ENCODE measurements around the gene CCNE1. TPM values are rescaled to one million over a fixed set of nuclear protein-coding genes. Genes with fewer than 3 reads are reported as not detected.

The CCNE1 gene
- total RNA-seq, 2 donors from 2014 or later = 1.6 to 8.0 TPM

DNA sequence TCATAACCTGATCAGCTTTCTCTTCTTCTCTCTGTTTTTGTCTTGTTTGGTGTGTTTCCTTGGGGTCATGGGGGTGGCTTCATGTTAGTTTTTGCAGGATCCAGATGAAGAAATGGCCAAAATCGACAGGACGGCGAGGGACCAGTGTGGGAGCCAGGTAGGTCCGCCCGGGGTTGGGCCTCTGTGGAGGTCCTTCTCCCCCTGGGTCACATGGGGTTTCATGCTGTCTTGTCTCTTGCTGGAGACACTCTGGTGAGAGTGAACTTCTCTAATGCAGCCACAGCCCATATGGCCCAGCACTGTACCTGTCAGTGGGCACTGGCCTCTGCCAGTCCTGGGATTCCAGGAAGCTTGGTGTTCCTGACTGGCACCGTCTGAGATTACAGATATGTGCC, 1.1 kb downstream of the CCNE1 start:
- 81% methylated on average over 6 of the region's 6 CpGs for WGBS
- H3K4me1 ChIP-seq (replicated peaks) = no peaks in the 10 kb centered on the region
- H3K27ac ChIP-seq = no peak overlapping the region
- intact Hi-C loops (cut with DNase I) = loop anchor here (2.0 kb wide), 1 partner anchor 32 kb away; no protein-coding TSS in a partner anchor
- H3K9me3 ChIP-seq = no peaks in the 10 kb centered on the region
- TF ChIP-seq POLR2A (IDR thresholded peaks at IDR 0.05) = no peak
- TF ChIP-seq, protein P1, sequence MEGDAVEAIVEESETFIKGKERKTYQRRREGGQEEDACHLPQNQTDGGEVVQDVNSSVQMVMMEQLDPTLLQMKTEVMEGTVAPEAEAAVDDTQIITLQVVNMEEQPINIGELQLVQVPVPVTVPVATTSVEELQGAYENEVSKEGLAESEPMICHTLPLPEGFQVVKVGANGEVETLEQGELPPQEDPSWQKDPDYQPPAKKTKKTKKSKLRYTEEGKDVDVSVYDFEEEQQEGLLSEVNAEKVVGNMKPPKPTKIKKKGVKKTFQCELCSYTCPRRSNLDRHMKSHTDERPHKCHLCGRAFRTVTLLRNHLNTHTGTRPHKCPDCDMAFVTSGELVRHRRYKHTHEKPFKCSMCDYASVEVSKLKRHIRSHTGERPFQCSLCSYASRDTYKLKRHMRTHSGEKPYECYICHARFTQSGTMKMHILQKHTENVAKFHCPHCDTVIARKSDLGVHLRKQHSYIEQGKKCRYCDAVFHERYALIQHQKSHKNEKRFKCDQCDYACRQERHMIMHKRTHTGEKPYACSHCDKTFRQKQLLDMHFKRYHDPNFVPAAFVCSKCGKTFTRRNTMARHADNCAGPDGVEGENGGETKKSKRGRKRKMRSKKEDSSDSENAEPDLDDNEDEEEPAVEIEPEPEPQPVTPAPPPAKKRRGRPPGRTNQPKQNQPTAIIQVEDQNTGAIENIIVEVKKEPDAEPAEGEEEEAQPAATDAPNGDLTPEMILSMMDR (IDR thresholded peaks at IDR 0.05) = no peak
- no peak for TF ChIP-seq POLR2AphosphoS5 (IDR thresholded peaks at IDR 0.05)
- H3K4me3 ChIP-seq = peak overlapping the region in 1 of 2 donors; percentile 49
- no peaks in the 10 kb centered on the region for H3K27me3 ChIP-seq (replicated peaks; ENCODE audit: insufficient read depth)
- DNase-seq (ENCODE audit: low spot score) = no peak
- H3K36me3 ChIP-seq = no peaks in the 10 kb centered on the region

DNA sequence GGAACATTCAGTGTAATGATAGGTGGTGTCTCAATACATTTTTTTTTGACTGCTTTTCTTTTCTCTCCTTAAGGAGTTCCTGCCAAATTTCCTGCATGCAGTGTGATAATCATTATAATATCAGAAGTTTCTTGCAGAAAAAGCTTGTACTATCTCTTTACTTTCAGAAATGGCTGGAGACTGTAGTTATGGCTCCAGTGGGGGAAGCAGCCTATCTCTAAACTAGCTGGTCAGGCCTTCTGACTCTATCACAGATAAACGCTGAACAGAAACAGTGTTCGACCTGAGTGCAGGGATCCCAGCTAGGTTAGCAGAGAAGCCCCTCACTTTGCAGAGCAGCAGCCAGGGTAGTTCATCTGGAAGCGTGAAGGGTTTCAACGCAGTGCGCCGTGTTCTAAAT, 1.9 kb downstream of the CCNE1 start:
- Histone ChIP-seq H3K4me1 (replicated peaks) (no peaks in the 10 kb centered on the region), H3K27me3 (replicated peaks; ENCODE audit: insufficient read depth) (no peaks in the 10 kb centered on the region), H3K9me3 (no peaks in the 10 kb centered on the region), H3K27ac (no peak overlapping the region), H3K4me3 (no peak overlapping the region), H3K36me3 (no peaks in the 10 kb centered on the region)
- no peak for DNase-seq (ENCODE audit: low spot score)
- 93% methylated on average over 6 of the region's 6 CpGs for WGBS
- intact Hi-C loops (cut with DNase I) = loop anchor here (2.0 kb wide), 1 partner anchor 31 kb away; no protein-coding TSS in a partner anchor
- TF ChIP-seq POLR2AphosphoS5 (IDR thresholded peaks at IDR 0.05) = no peak
- TF ChIP-seq, protein P1 (IDR thresholded peaks at IDR 0.05) = no peak

GRCh38 chr19:29815231-29815630, 3.4 kb downstream of the CCNE1 start:
- no peaks in the 10 kb centered on the region for H3K27me3 ChIP-seq (replicated peaks; ENCODE audit: insufficient read depth)
- intact Hi-C loops (cut with DNase I) = no loop called here

DNA sequence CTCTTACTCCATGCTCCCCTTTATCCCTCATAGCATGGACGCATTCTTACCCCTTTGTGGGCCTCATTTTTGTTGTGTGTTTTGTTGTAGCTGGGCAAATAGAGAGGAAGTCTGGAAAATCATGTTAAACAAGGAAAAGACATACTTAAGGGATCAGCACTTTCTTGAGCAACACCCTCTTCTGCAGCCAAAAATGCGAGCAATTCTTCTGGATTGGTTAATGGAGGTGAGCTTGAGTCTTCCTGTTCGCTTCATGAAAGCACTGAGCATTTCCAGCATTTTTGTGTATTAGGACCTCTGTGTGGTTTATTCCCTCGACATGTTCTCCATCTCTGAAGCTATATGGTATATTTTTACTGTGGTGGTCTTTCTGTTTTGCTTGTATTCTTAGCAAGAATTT, 5.5 kb downstream of the CCNE1 start:
- Histone ChIP-seq H3K9me3 (no peaks in the 10 kb centered on the region), H3K27ac (no peak overlapping the region), H3K36me3 (no peaks in the 10 kb centered on the region), H3K27me3 (replicated peaks; ENCODE audit: insufficient read depth) (no peaks in the 10 kb centered on the region), H3K4me1 (replicated peaks) (no peaks in the 10 kb centered on the region), H3K4me3 (no peak overlapping the region)
- 83% methylated on average over 4 of the region's 4 CpGs for WGBS
- no peak for TF ChIP-seq POLR2AphosphoS5 (IDR thresholded peaks at IDR 0.05)
- TF ChIP-seq POLR2A (IDR thresholded peaks at IDR 0.05) = no peak
- TF ChIP-seq, protein P1 (IDR thresholded peaks at IDR 0.05) = no peak
- DNase-seq (ENCODE audit: low spot score) = no peak
- intact Hi-C loops (cut with DNase I) = no loop called here

More at GRCh38 chr19:29815231-29815630, 3.4 kb downstream of the CCNE1 start:
- WGBS = 85% methylated on average over 7 of the region's 7 CpGs
- TF ChIP-seq, protein P1 (IDR thresholded peaks at IDR 0.05) = no peak
- TF ChIP-seq POLR2A (IDR thresholded peaks at IDR 0.05) (no peak), POLR2AphosphoS5 (IDR thresholded peaks at IDR 0.05) (no peak)
- Histone ChIP-seq H3K4me3 (no peak overlapping the region), H3K9me3 (no peaks in the 10 kb centered on the region), H3K27ac (no peak overlapping the region), H3K4me1 (replicated peaks) (no peaks in the 10 kb centered on the region), H3K36me3 (no peaks in the 10 kb centered on the region)
- DNase-seq (ENCODE audit: low spot score) = no peak

GRCh38 chr19:29819300-29819699, 7.5 kb downstream of the CCNE1 start:
- no peaks in the 10 kb centered on the region for H3K36me3 ChIP-seq
- no peaks in the 10 kb centered on the region for H3K9me3 ChIP-seq
- WGBS = 94% methylated on average over 4 of the region's 4 CpGs
- H3K27ac ChIP-seq = no peak overlapping the region
- H3K4me3 ChIP-seq = no peak overlapping the region
- intact Hi-C loops (cut with DNase I) = no loop called here
- TF ChIP-seq POLR2AphosphoS5 (IDR thresholded peaks at IDR 0.05) (no peak), POLR2A (IDR thresholded peaks at IDR 0.05) (no peak)
- TF ChIP-seq, protein P1 (IDR thresholded peaks at IDR 0.05) = no peak
- H3K4me1 ChIP-seq (replicated peaks) = no peaks in the 10 kb centered on the region
- DNase-seq (ENCODE audit: low spot score) = no peak
- H3K27me3 ChIP-seq (replicated peaks; ENCODE audit: insufficient read depth) = no peaks in the 10 kb centered on the region
